Epithelial cell of prostate (primary cell): ENCODE data around the gene CNDP1.
"Not testable (repeated sequence)": the region's sequence is repeated elsewhere in the genome, so short reads cannot be mapped to it uniquely, and the experiment has no call there.

Experiments
- DNase-seq: peaks from one replicate; pipeline ENCODE4 v3.0.0-alpha.2; 2011; ENCODE audit warnings: low read depth, low spot score
- H3K27ac ChIP-seq: fragments of 450-650 bp; 2 replicates; pipeline ENCODE4 v1.5.1; 2017; ENCODE audit warnings: mild to moderate bottlenecking

The CNDP1 gene

DNA sequence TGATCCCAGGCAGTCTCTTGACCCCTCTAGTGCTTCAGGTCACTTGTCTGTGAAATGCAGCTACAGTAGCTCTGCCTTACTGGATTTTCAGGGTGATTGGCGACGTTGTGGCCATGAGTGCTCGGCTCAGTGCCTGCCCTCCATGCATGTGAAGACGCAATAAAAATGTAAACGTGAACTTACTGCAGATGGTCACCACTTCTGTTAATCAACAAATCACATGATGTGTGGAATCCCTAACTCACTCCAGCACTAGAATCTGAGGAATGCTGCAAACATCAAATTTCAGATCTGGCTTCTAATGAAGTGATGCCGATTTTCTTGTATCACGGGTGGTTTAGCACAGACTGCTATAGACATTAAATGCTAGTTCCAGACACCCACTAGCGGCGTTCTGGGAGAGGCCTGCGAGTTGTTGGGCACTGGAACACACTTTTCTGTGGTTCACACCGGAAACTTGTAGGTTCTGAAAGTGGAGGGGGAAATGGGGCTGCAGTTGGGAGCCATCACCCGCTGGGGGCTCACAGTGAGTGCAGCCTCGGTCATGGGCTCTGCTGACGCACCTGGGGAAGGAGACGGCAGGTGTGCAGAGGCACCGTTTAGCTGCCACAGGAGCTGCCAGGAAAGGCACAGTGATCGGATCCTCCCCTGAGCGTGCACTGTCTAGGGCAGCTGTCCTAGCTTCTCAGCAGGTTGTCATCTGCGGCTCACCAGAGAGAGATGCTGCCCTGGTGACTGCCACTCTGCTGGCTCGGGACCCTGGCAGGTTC, 6.5 kb downstream of the CNDP1 start:
- no peak overlapping the region for H3K27ac ChIP-seq
- DNase-seq, result no peak

DNA sequence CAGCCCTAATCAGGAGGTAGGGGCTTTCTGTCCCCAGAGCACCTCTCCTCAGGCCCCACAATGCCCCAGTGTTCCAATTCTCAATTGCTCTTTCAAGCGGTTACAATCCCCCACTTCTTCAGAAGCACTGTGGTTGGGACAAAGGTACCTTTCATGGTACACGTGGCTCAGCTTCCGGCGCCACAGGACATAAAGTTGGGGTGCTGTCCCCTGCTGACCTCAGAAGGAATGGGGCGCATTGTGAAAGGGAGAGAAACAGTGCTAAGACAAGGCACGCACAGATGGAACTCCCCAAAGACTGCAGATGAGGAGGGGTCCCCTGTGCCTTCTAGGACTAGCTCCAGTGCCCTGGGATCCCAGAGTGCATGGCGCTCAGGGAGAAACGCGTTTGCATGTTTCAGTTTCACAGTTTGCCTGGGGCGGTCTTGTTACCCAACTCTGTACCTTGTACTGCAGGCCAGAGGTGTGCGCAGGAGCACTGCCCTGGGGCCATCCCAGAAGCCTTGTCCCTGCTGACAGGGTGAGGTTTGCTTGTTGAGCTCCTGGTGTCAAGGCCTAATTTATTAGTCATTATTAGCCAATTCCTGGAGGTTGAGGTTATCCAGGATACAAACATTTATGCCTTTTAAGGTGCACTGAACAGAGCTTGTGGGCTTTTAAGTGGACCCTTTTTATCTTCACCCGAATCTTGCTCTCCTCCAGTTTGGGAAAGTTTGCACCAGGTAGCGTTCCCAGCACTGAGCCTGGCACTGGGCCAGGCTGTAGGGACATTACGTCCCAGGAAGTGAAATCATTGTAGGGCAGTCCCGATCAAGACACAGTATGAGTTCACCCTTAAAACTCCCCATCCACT, 7.6 kb downstream of the CNDP1 start:
- DNase-seq, result peak; percentile 37
- H3K27ac ChIP-seq, result no peak overlapping the region

DNA sequence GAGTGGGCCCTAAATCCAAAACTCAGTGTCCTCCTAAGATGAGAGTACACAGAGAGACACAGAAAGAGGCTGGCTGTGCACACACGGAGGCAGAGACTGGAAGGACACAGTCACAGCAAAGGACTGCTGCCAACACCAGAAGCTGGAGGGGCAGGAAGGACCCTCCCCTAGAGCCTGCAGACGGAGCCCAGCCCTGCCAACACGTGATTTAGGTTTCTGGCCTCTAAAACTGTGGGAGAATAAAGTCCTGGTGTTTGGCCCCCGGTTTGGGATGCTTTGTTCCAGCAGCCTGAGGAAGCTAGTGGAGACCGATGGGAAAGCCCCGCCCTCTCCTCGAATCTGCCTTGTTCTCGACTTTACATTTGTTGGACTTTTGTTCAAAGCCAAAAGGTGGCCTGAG, 10.6 kb downstream of the CNDP1 start:
- no peak for DNase-seq
- no peak overlapping the region for H3K27ac ChIP-seq

DNA sequence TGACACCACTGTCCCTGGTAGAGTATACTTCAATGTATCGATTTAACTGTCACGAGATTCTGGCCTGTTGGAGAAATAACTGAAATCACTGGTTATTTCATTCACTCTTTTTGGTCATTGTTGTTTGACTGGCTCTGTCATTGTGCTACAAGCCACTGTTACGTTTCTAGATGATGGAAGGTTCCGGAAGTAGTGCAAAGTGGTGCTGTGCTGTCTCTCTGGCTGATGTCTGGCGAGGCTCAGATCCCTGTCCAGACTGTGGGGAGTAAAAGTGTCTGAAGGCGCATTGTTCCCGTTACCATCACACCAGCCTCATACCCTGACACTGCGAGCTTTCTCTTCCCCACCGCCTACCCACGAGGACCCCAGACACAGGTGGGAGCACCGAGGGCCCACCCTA, 11.7 kb downstream of the CNDP1 start:
- DNase-seq, result no peak
- H3K27ac ChIP-seq, result no peak overlapping the region

DNA sequence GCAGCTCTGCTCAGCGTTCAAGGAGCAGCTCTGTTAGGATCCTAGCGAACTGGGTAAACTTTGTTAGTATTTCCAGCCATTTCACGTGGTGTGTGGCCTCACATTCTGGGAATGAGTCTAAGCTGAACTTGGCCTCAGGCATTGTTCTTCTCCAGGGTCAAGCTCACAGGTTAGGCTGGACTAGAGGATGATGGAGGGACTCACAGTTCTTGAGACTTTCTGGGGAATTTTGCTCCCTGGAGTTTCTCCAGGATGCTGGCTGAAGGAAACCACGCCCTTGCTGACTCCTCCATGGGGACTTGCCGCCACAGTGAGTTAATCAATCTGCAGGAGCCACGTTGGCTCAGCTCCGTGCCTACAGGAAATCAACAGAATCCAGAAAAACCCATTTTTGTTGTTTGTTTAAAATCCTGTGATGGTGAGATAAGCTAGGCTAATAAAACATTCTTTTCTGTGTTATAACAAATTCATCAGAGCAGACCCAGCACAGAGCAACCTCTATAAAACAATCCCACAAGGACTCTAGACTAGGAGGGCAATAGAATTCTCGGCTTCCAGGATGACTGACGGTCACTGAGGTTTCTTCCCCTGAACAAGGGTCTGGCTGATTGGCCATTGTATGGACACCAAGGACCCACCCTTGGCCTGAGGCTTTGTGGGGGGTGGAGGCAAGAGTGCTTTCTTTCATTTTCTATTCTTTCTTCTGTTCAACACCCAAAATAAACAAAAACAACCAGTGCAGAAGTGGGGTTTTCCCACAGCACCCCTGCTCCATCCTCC, 12.6 kb downstream of the CNDP1 start:
- no peak overlapping the region for H3K27ac ChIP-seq
- DNase-seq, result no peak

DNA sequence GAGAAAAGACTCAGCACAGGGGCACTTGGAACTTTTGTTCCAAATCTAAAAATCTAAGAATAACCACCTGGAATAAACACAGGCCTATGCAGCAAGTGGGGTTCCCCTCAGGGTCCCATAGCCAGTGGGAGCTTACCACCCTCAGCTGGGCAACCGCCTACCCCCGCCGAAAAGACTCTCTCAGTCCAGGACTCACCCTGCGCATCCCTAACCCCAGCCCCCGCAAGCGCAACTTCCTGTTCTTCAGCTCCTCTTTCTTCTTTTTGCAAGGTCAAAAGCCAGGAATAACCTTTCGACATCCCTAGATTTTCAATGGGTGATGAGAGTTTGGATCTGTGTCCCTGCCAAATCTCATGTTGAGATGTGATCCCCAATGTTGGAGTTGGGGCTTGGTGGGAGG, 13.6 kb downstream of the CNDP1 start:
- no peak for DNase-seq

DNA sequence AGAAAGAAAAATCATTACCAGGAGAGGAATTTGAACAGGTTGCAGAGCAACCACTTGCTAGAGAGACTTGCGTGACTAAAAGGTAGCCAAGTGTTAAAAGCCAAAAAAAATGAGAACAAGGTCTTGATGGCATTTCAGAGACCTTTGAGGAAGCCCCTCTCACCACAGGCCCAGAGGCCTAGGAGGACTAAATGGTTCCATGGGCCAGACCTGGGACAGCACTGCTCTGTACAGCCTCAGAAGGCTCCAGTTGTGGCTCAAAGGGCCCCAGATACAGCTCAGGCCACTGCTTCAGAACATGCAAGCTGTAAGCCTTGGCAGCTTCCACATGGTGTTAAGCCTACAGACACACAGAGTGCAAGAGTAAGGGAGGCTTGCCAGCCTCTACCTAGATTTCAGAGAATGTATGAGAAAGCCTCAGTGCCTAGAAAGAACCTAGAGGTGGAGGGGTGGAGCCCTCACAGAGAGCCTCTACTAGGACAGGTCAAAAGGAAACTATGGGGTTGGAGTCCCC, 15.3 kb downstream of the CNDP1 start:
- H3K27ac ChIP-seq, result no peak overlapping the region
- no peak for DNase-seq

More for the DNA sequence above, 13.6 kb downstream of the CNDP1 start:
- no peak overlapping the region for H3K27ac ChIP-seq

DNA sequence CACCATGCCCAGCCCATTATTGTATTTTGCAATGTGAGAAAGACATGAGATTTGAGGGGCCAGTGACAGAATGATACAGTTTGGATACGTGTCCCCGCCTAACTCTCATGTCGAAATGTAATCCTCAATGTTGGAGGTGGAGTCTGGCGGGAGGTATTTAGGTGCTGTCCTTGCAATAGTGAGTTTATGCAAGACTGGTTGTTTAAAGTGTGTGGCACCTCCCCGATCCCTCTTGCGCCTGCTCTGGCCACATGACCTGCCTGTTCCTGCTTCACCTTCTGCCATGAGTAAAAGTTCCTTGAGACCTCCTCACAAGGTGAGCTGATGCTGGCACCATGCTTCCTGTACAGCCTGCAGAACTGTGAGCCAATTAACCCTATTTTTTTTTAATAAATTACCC, 16.6 kb downstream of the CNDP1 start:
- no peak for DNase-seq
- no peak overlapping the region for H3K27ac ChIP-seq

DNA sequence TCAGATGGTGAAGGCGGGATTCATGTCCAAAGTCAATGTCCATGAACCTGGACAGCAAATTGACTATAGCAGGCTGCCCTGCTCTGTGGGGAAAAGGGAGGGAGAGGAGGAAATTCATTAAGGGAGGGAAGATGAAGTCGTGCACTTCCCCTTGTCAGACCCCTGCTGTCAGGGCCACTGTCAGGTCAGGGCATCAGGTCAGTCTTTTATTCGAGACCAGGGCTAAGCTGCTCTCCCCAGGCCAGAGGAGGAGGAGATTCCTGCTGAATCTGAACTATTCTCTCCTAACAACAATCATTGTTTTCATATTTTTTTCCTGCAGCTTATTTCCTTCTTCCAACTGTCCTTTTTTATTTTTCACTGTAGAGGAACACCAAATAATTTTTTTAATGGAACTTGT, 17.2 kb downstream of the CNDP1 start:
- DNase-seq, result no peak

DNA sequence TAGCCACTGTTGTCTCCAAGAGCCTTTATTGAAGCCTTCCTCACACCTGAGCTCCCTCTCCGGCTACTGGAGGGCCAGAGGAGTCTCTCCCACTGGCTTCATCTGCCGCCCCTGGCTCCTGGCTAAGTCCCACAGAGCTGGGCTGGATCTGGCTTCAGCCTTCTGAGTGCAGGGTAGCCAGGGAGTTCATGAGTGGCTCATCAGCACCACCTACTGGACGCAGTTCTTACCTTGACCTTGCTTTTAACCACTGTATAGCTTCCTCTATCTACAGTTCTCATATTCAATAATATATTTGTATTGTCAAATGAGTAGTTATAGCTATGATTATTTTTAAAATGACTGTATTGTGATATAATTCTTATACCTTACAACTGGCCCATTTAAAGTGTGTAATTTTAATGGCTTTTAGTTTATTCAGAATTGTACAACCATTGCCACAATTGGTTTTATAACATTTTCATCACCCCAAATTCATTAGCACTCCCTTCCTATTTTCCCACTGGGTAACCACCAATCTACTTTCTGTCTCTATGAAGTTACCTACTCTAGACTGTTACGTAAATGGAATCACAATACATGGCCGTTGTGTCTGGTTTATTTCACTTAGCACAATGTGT, 17.7 kb downstream of the CNDP1 start:
- no peak overlapping the region for H3K27ac ChIP-seq
- peak; percentile 29 for DNase-seq

More for the DNA sequence above, 17.2 kb downstream of the CNDP1 start:
- H3K27ac ChIP-seq, result no peak overlapping the region

DNA sequence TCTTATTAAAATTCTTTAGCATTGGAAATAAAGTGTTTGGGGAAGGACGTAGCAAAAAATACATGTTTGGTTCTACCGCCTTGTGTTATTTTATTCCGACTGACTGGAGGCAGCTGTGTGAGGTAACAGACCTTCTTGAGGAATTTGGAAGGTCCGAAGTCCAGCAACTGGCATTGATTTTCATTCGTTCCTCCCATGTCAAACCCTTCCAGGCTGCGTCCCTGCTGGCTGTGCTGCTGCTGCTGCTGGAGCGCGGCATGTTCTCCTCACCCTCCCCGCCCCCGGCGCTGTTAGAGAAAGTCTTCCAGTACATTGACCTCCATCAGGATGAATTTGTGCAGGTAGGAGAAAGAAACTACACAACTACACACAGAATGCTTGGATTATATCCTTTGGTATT, 21.8 kb downstream of the CNDP1 start:
- no peak overlapping the region for H3K27ac ChIP-seq

DNA sequence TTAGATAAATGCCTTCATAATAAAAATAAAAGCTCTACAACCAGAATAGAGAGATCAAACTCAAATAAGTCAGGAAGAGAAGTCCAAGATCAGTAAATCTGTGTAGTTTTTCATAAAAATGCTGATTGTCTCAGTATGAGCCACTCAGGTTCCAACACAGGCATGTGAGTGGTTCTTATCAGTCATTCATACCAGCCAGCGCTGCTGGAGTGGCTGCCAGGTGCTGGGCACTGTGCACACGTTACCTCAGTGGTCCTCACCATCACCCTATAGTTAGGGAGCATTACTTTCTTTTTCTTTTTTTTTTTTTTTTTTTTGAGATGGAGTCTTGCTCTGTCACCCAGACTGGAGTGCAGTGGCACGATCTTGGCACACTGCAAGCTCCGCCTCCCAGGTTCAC, 23.8 kb downstream of the CNDP1 start:
- DNase-seq, result no peak

More for the DNA sequence above, 21.8 kb downstream of the CNDP1 start:
- no peak for DNase-seq

DNA sequence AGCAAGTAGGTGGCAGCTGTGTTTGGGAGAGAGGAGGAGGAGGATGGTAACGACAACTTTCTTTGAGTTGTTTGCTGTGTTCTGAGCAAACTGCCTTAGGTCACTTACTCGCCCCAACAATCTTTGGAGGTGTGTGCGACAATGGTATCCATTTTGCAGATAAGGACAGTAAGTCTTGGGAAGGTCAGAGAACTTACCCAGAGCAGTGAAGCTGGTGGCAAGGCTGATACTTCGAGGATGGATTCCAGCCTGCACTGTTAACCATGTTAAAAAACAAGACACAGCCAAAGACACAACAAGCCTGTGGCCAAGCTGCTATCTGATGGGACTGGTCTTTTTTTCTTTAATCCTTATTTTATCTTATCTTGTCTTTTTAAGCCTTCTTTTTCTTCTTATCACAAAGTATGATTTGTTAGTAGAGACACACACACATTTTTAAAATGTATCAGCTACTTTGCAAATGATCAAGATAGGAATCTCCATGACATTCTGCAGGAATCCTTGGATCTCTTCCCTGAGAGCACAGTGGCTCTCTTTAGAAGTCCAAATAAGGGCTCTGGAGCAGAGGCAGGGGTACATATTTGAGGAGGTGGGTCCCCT, 27.9 kb downstream of the CNDP1 start:
- no peak for DNase-seq
- no peak overlapping the region for H3K27ac ChIP-seq

More for the DNA sequence above, 23.8 kb downstream of the CNDP1 start:
- H3K27ac ChIP-seq, result no peak overlapping the region

DNA sequence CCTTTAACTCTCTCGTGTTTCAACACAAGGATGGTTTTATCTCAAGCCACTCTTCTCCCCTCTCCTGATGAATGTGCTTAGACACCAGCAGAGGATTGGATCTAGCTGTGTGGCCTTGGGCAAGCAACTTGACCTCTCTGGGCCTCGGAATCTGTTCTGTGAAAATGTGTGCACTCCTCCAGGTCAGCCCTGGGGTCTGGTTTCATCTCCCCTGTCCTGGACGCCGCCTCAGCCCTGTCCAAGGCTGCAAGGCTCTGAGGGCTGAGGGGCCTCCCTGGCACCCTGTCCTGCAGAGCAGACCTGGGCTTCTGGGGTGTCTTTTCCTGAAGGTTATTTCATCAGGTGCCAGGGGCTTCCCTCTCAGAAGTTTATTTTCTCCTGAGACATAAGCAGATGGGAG, 28.5 kb downstream of the CNDP1 start:
- no peak for DNase-seq

DNA sequence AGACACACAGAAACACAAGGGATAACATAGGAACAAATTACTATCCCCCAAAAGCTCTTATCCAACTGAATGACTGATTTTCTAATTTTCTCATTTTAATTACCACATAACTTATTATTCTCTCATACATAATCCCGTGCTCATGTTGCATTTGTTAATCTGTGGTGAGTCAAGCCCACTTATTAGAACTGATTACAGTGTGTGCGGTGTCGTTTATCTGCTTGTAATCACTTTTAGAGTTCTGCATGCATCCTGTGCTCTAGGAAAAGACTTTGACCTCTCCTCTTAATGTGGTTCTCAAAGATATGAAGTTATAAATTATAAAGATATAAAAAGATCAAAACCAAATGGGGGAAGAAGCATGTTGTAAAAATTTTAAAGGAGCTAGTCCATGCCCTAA, 29.7 kb downstream of the CNDP1 start:
- H3K27ac ChIP-seq, result no peak overlapping the region
- no peak for DNase-seq

More for the DNA sequence above, 28.5 kb downstream of the CNDP1 start:
- no peak overlapping the region for H3K27ac ChIP-seq

DNA sequence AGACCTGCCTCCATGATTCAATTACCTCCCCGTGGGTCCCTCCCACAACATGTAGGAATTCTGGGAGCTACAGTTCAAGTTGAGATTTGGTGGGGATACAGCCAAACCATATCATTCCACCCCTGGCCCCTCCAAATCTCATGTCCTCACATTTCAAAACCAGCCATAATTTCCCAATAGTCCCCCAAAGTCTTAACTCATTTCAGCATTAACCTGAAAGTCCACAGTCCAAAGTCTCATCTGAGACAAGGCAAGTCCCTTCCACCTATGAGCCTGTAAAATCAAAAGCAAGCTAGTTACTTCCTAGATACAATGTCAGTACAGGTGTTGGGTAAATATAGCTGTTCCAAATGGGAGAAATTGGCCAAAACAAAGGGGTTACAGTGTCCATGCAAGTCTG, 30.9 kb downstream of the CNDP1 start:
- not testable (repeated sequence) for H3K27ac ChIP-seq, DNase-seq

DNA sequence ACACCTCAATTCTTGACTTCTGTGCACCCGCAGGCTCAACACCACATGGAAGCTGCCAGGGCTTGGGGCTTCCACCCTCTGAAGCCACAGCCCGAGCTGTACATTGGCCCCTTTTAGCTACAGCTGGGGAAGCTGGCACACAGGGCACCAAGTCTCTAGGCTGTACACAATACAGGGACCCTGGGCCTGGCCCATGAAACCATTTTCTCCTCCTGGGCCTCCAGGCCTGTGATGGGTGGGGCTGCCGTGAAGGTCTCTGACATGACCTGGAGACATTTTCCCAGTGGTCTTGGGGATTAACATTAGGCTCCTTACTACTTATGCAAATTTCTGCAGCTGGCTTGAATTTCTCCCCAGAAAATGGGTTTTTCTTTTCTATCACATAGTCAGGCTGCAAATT, 31.7 kb downstream of the CNDP1 start:
- H3K27ac ChIP-seq, result not testable (repeated sequence)

DNA sequence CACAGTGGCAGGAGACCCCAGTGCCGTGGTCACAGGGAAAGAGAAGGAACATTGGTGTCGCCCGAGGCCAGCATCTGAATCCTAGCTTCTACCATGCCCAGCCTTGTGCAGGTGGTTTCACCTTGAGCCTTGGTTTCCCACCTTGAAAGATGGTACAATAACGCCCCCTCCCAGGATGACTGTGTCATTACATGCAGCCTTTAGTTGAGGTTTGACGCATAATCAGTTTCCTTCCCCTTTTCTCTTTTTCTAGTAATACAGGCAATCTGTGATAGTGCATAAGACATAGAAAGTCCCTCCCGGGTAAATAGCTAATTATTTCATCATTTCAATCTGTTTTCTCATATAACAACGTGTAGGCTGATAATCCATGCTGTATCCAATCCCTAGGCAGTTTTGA, 33.5 kb downstream of the CNDP1 start:
- no peak overlapping the region for H3K27ac ChIP-seq

More for the DNA sequence above, 31.7 kb downstream of the CNDP1 start:
- DNase-seq, result not testable (repeated sequence)

DNA sequence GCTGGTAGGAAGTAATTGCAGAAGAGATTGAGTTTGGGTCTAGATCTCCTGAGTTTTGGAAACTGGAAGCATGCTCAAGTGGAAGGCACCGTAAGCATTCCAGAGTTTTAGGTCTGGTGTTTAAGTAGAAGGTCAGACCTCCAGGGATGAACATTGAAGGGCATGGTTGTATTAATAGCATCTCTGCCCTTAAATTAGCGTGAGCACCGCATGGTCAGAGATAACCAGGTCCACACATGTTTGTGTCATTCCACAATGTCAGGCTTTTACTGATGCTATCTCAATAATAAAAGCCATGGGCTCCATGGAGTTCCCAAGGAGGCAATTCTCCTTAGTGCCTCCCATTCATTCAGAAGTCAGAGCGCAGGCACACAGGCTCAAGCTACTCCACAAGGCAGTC, 35.1 kb downstream of the CNDP1 start:
- no peak for DNase-seq
- no peak overlapping the region for H3K27ac ChIP-seq

More for the DNA sequence above, 33.5 kb downstream of the CNDP1 start:
- no peak for DNase-seq

DNA sequence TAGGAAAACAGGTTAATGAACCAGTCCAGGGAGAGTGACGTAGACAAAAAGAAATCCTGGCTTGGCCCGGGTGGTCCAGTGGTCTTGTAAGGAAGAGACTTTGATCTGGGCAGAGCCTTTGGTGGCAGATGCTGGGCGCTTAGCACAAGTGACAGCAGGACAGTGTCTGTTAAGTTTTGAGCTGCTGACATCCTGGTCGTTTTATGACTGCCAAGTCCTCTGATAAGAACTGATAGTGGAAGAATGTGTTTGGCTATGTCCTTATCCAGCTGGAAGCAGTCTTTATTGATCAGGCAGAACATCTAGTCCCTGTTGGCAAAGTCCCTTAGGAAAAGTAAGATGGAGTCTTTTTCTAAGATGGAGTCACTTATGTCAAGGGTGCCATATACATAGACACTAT, 36.0 kb downstream of the CNDP1 start:
- no peak overlapping the region for H3K27ac ChIP-seq
- no peak for DNase-seq
